HG03469 (cell line): Measurements from ENCODE around the gene ZNF738.

Experiments used
- ATAC-seq: cut with Tn5 transposase; IDR thresholded peaks from one replicate; pipeline ENCODE4 v1.9.1; 2021; ENCODE audit warnings: mild to moderate bottlenecking, moderate library complexity, moderate number of reproducible peaks; ENCODE audit not compliant: unreplicated experiment

ZNF738 gene

GRCh38 chr19:21422244-21422643 is 63.4 kb downstream of the ZNF738 start:
- ATAC-seq: no peak

GRCh38 chr19:21423057-21424041 is 64.5 kb downstream of the ZNF738 start:
- no peak for ATAC-seq
